ENCODE results near the gene TBC1D22A. TPM values are rescaled to one million over a fixed set of nuclear protein-coding genes. Genes with fewer than 3 reads are reported as not detected.
"Not testable (repeated sequence)": the region's sequence is repeated elsewhere in the genome, so short reads cannot be mapped to it uniquely, and the experiment has no call there.

Gene TBC1D22A
- polyA plus RNA-seq, 3 donors, result 15.4 to 16.5 (median 15.9) TPM

- not testable (repeated sequence) for DNase-seq (ENCODE audit: low read depth in 3 of 3, low spot score in 2 of 3)
Observed at GRCh38 chr22:46978668-46979067, 216.2 kb downstream of the TBC1D22A start.

GRCh38 chr22:46979506-46979905 lies 217.1 kb downstream of the TBC1D22A start:
- DNase-seq (ENCODE audit: low read depth in 3 of 3, low spot score in 2 of 3), result no peak

GRCh38 chr22:46980392-46980791 lies 217.9 kb downstream of the TBC1D22A start:
- DNase-seq (ENCODE audit: low read depth in 3 of 3, low spot score in 2 of 3), result no peak

GRCh38 chr22:46982635-46983034 lies 220.2 kb downstream of the TBC1D22A start:
- DNase-seq (ENCODE audit: low read depth in 3 of 3, low spot score in 2 of 3), result no peak

GRCh38 chr22:46983046-46983445 lies 220.6 kb downstream of the TBC1D22A start:
- DNase-seq (ENCODE audit: low read depth in 3 of 3, low spot score in 2 of 3), result no peak

GRCh38 chr22:46984751-46985506 lies 222.5 kb downstream of the TBC1D22A start:
- no peak for DNase-seq (ENCODE audit: low read depth in 3 of 3, low spot score in 2 of 3)

GRCh38 chr22:46985507-46985882 lies 223.0 kb downstream of the TBC1D22A start:
- no peak for DNase-seq (ENCODE audit: low read depth in 3 of 3, low spot score in 2 of 3)

GRCh38 chr22:46986788-46987187 lies 224.3 kb downstream of the TBC1D22A start:
- DNase-seq (ENCODE audit: low read depth in 3 of 3, low spot score in 2 of 3), result no peak

- DNase-seq (ENCODE audit: low read depth in 3 of 3, low spot score in 2 of 3), result no peak
Observed at GRCh38 chr22:46990937-46991550, 228.6 kb downstream of the TBC1D22A start.

GRCh38 chr22:46991666-46992065 lies 229.2 kb downstream of the TBC1D22A start:
- DNase-seq (ENCODE audit: low read depth in 3 of 3, low spot score in 2 of 3), result no peak

- DNase-seq (ENCODE audit: low read depth in 3 of 3, low spot score in 2 of 3), result no peak
Observed at GRCh38 chr22:46992121-46992731, 229.8 kb downstream of the TBC1D22A start.

GRCh38 chr22:46993633-46994032 lies 231.2 kb downstream of the TBC1D22A start:
- no peak for DNase-seq (ENCODE audit: low read depth in 3 of 3, low spot score in 2 of 3)

GRCh38 chr22:46994265-46994664 lies 231.8 kb downstream of the TBC1D22A start:
- DNase-seq (ENCODE audit: low read depth in 3 of 3, low spot score in 2 of 3), result no peak

GRCh38 chr22:46994983-46995382 lies 232.5 kb downstream of the TBC1D22A start:
- DNase-seq (ENCODE audit: low read depth in 3 of 3, low spot score in 2 of 3), result no peak

GRCh38 chr22:46995501-46996360 lies 233.3 kb downstream of the TBC1D22A start:
- DNase-seq (ENCODE audit: low read depth in 3 of 3, low spot score in 2 of 3), result no peak

GRCh38 chr22:46996595-46997310 lies 234.3 kb downstream of the TBC1D22A start:
- no peak for DNase-seq (ENCODE audit: low read depth in 3 of 3, low spot score in 2 of 3)

- no peak for DNase-seq (ENCODE audit: low read depth in 3 of 3, low spot score in 2 of 3)
Observed at GRCh38 chr22:46997311-46997970, 235.0 kb downstream of the TBC1D22A start.

- DNase-seq (ENCODE audit: low read depth in 3 of 3, low spot score in 2 of 3), result no peak
Observed at GRCh38 chr22:46998331-46998730, 235.9 kb downstream of the TBC1D22A start.

GRCh38 chr22:47000256-47000655 lies 237.8 kb downstream of the TBC1D22A start:
- DNase-seq (ENCODE audit: low read depth in 3 of 3, low spot score in 2 of 3), result no peak

GRCh38 chr22:47000888-47001287 lies 238.4 kb downstream of the TBC1D22A start:
- no peak for DNase-seq (ENCODE audit: low read depth in 3 of 3, low spot score in 2 of 3)

Data from right renal cortex interstitium (tissue), 3 donors.